ENCODE data around the gene C12orf42. TPM values are rescaled to one million over a fixed set of nuclear protein-coding genes. Genes with fewer than 3 reads are reported as not detected.

C12orf42 gene
- total RNA-seq, 2 experiments from 2014 or later: not detected

- ChIA-PET CTCF (no interaction called here), POLR2A (no interaction called here)
- Mint-ChIP-seq H3K4me1 (ENCODE audit: low read depth) (peaks cover 7% of the 10 kb centered on the region), H3K9me3 (no peaks in the 10 kb centered on the region), H3K27ac (no peak overlapping the region), H3K36me3 (no peaks in the 10 kb centered on the region), H3K27me3 (no peaks in the 10 kb centered on the region), H3K4me3 (no peak overlapping the region)
- intact Hi-C loops (cut with micrococcal nuclease): no loop called here
- DNase-seq: no peak
Measured at GRCh38 chr12:103269946-103270345, 225.8 kb downstream of the C12orf42 start.

DNA sequence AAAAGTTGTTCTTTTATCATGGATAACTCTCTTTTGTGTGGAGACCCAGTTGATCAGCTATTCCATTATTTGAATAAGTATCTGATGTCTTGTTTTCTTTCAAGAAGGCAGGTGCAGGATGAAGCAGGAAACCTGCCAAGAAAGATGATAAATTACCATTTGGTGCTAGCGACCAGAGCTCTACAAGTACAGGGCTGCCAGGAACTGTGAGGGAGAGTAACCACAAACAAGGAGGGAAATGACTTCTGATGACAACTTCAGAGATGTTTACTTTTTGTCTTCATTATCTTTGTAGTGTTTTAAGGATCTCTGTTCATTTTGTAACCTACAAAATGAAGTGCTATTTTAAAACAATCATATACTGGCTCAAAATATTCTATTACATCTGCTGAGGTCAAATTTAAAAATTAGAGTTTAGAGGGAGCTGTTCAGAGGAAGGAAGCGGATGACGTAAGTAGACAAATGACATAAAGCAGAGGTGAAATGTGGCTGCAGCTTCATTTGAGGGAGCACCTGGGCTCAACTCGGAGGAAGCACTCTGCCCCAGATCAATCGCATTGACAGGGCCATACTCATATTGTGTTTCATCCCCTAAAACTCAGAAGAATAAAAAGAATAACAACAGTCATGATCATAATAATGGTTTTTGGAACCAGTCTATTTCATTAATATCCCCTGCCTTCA is 226.8 kb downstream of the C12orf42 start:
- H3K9me3 Mint-ChIP-seq: no peaks in the 10 kb centered on the region
- ChIA-PET CTCF (no interaction called here), POLR2A (no interaction called here)
- H3K4me1 Mint-ChIP-seq (ENCODE audit: low read depth): peaks cover 7% of the 10 kb centered on the region
- intact Hi-C loops (cut with micrococcal nuclease): no loop called here
- DNase-seq: peak; percentile 9
- no peak overlapping the region for H3K27ac Mint-ChIP-seq
- no peaks in the 10 kb centered on the region for H3K36me3 Mint-ChIP-seq
- no peak overlapping the region for H3K4me3 Mint-ChIP-seq
- H3K27me3 Mint-ChIP-seq: no peaks in the 10 kb centered on the region

- DNase-seq: no peak
- Mint-ChIP-seq H3K36me3 (no peaks in the 10 kb centered on the region), H3K27me3 (no peaks in the 10 kb centered on the region), H3K9me3 (peaks cover 3% of the 10 kb centered on the region), H3K27ac (no peak overlapping the region), H3K4me1 (ENCODE audit: low read depth) (no peaks in the 10 kb centered on the region), H3K4me3 (no peak overlapping the region)
- ChIA-PET POLR2A (no interaction called here), CTCF (interaction anchor here (0.6 kb wide), 1 partner anchor 40 kb away, joined by 3 read pairs; no protein-coding TSS in a partner anchor)
- intact Hi-C loops (cut with micrococcal nuclease): no loop called here
Measured at GRCh38 chr12:103257763-103258162, 238.0 kb downstream of the C12orf42 start.

Other genes with a start within 250 kb of the C12orf42 start
- not detected for gene STAB2, start 91.3 kb upstream of the C12orf42 start, total RNA-seq